ENCODE measurements around the gene KRT34.
"Not testable (repeated sequence)": the region's sequence is repeated elsewhere in the genome, so short reads cannot be mapped to it uniquely, and the experiment has no call there.

The KRT34 gene

GRCh38 chr17:41381943-41382342 lies at the start of gene KRT34:
KRT34 (minus strand) TSS chr17:41382306; CDS start chr17:41382246, 60 bp downstream.
- DNase-seq, result not testable (repeated sequence)

- not testable (repeated sequence) for DNase-seq
Observed at GRCh38 chr17:41430376-41430775, 48.3 kb upstream of the KRT34 start.

GRCh38 chr17:41429667-41430066 lies 47.6 kb upstream of the KRT34 start:
- DNase-seq, result no peak

GRCh38 chr17:41428591-41429291 lies 46.6 kb upstream of the KRT34 start:
- no peak for DNase-seq

- DNase-seq, result no peak
Observed at GRCh38 chr17:41424111-41424635, 42.1 kb upstream of the KRT34 start, which contains the start of gene KRT37. KRT37 (minus strand) TSS chr17:41424585; CDS start chr17:41424523, 62 bp downstream.

- not testable (repeated sequence) for DNase-seq
Observed at GRCh38 chr17:41422586-41422985, 40.5 kb upstream of the KRT34 start.

GRCh38 chr17:41421617-41422016 lies 39.5 kb upstream of the KRT34 start:
- no peak for DNase-seq

GRCh38 chr17:41421116-41421515 lies 39.0 kb upstream of the KRT34 start:
- no peak for DNase-seq

GRCh38 chr17:41420134-41420533 lies 38.0 kb upstream of the KRT34 start:
- DNase-seq, result no peak

GRCh38 chr17:41419716-41420115 lies 37.6 kb upstream of the KRT34 start:
- DNase-seq, result no peak

- no peak for DNase-seq
Observed at GRCh38 chr17:41418116-41418860, 36.2 kb upstream of the KRT34 start.

GRCh38 chr17:41417576-41418015 lies 35.5 kb upstream of the KRT34 start:
- DNase-seq, result no peak

GRCh38 chr17:41417127-41417526 lies 35.0 kb upstream of the KRT34 start:
- no peak for DNase-seq

GRCh38 chr17:41416479-41416878 lies 34.4 kb upstream of the KRT34 start:
- DNase-seq, result no peak

- DNase-seq, result no peak
Observed at GRCh38 chr17:41415833-41416335, 33.8 kb upstream of the KRT34 start.

GRCh38 chr17:41415411-41415810 lies 33.3 kb upstream of the KRT34 start:
- no peak for DNase-seq

GRCh38 chr17:41413982-41414381 lies 31.9 kb upstream of the KRT34 start:
- DNase-seq, result no peak

- no peak for DNase-seq
Observed at GRCh38 chr17:41413353-41413957, 31.3 kb upstream of the KRT34 start.

GRCh38 chr17:41411072-41411840 lies 29.1 kb upstream of the KRT34 start:
- DNase-seq, result no peak

- DNase-seq, result no peak
Observed at GRCh38 chr17:41407226-41407625, 25.1 kb upstream of the KRT34 start.

- no peak for DNase-seq
Observed at GRCh38 chr17:41406205-41406604, 24.1 kb upstream of the KRT34 start.

- DNase-seq, result peak; percentile 3
Observed at GRCh38 chr17:41404024-41404671, 22.0 kb upstream of the KRT34 start.

Data from activated T-cell treated with anti-CD3 and anti-CD28 coated beads for 4 hours (primary cell).